OCI-LY7 (cell line): ENCODE results near the gene INPP5B. TPM values are rescaled to one million over a fixed set of nuclear protein-coding genes. Genes with fewer than 3 reads are reported as not detected.
"Not testable (repeated sequence)": the region's sequence is repeated elsewhere in the genome, so short reads cannot be mapped to it uniquely, and the experiment has no call there.

ENCODE experiments used
- BruUV-seq: library from RNA; stranded (reverse); fragments of 400-500 nt; replicated peaks from 2 replicates; lab custom pipeline; 2021; lab: Mats Ljungman, UMichigan
- CTCF ChIA-PET: fragments of 300-600 bp; sonication (Branson Sonifier 250); formaldehyde crosslinking; loops from one replicate; lab custom pipeline; 2022; ENCODE audit warnings: antibody characterized with exemption; ENCODE audit not compliant: unreplicated experiment; lab: Charles Lee
- POLR2A ChIA-PET: fragments of 300-600 bp; sonication (Branson Sonifier 250); formaldehyde crosslinking; loops from one replicate; lab custom pipeline; 2022; ENCODE audit warnings: antibody characterized with exemption; lab: Charles Lee
- DNase-seq: peaks from one replicate; pipeline ENCODE4 v3.0.0-alpha.2; 2015; ENCODE audit warnings: low spot score
- H2AFZ ChIP-seq: fragments of 200-600 bp; sonication (generic), shearing (Covaris generic); 2 replicates; pipeline ENCODE4 v1.6.1; 2014; ENCODE audit warnings: mild to moderate bottlenecking, antibody characterized with exemption, low read length, moderate library complexity
- H3K27ac ChIP-seq: fragments of 200-600 bp; sonication (generic); 2 replicates; pipeline ENCODE4 v1.5.1; 2014; ENCODE audit warnings: mixed run types, low read depth, mild to moderate bottlenecking, moderate library complexity, low read length, inconsistent platforms; ENCODE audit not compliant: poor library complexity, severe bottlenecking
- H3K36me3 ChIP-seq: fragments of 200-600 bp; sonication (generic); 2 replicates; pipeline ENCODE4 v1.6.1; 2014; ENCODE audit warnings: mild to moderate bottlenecking, antibody characterized with exemption, low read length, moderate library complexity, mixed read lengths; ENCODE audit not compliant: insufficient read depth
- H3K4me1 ChIP-seq: fragments of 200-600 bp; sonication (generic); 2 replicates; pipeline ENCODE4 v1.5.1; 2014; ENCODE audit warnings: mild to moderate bottlenecking, low read length; ENCODE audit not compliant: insufficient read depth, poor library complexity, severe bottlenecking
- H3K4me2 ChIP-seq: fragments of 200-600 bp; sonication (generic); 2 replicates; pipeline ENCODE4 v1.6.1; 2014; ENCODE audit warnings: mild to moderate bottlenecking, low read length
- H3K4me3 ChIP-seq: fragments of 200-600 bp; sonication (generic); 2 replicates; pipeline ENCODE4 v1.5.1; 2014; ENCODE audit warnings: mild to moderate bottlenecking, low read depth, low read length; ENCODE audit not compliant: poor library complexity, severe bottlenecking
- H3K79me2 ChIP-seq: fragments of 200-600 bp; sonication (generic); 2 replicates; pipeline ENCODE4 v1.6.1; 2016; ENCODE audit warnings: low read depth, mild to moderate bottlenecking, low read length, moderate library complexity, mixed read lengths; ENCODE audit not compliant: insufficient read depth
- H3K9me2 ChIP-seq: fragments of 200-600 bp; sonication (generic); 2 replicates; pipeline ENCODE4 v1.6.1; 2016; ENCODE audit warnings: mild to moderate bottlenecking, low read length, mixed read lengths; ENCODE audit not compliant: insufficient read depth
- H3K9me3 ChIP-seq: fragments of 200-600 bp; sonication (generic); 2 replicates; pipeline ENCODE4 v1.6.1; 2014; ENCODE audit warnings: mild to moderate bottlenecking, mixed run types, low read length, mixed read lengths
- H4K20me1 ChIP-seq: fragments of 200-600 bp; sonication (generic); 2 replicates; pipeline ENCODE4 v1.6.1; 2014; ENCODE audit warnings: mild to moderate bottlenecking, antibody characterized with exemption, low read length, moderate library complexity, mixed read lengths; ENCODE audit not compliant: insufficient read depth
- CTCF ChIP-seq: fragments of 200-600 bp; sonication (generic); conservative IDR thresholded peaks from 2 replicates; pipeline ENCODE4 v1.5.1; 2014; ENCODE audit warnings: mild to moderate bottlenecking, antibody characterized with exemption, low read length, moderate library complexity, mixed read lengths
- EZH2phosphoT487 ChIP-seq: fragments of 200-600 bp; sonication (generic); IDR thresholded peaks from 2 replicates; pipeline ENCODE4 v1.6.1; 2018; ENCODE audit warnings: low read depth, borderline replicate concordance, mild to moderate bottlenecking, mixed run types, antibody characterized with exemption, low read length, moderate library complexity, mixed read lengths
- intact Hi-C: fragments of 100-400 bp; cut with micrococcal nuclease; formaldehyde crosslinking; loops from one replicate; pipeline ENCODE4 v1.10.0; 2022; ENCODE audit not compliant: unreplicated experiment
- total RNA-seq, 2 experiments: library from RNA; depleted of rRNA in 1 of 2; stranded (reverse); fragments of >200 nt in 1 of 2; shearing (Covaris generic) in 1 of 2; gene quantifications; 2 replicates each; pipeline ENCODE4 v1.2.3, GENCODE V29; 2014 to 2022

Gene INPP5B
- total RNA-seq, 2 experiments from 2014 or later, result 49.7 to 63.0 TPM

GRCh38 chr1:37940299-37940947 lies 6.4 kb downstream of the INPP5B start:
- CTCF ChIA-PET, result interaction anchor here (0.5 to 0.9 kb wide), 2 partner anchors 9 to 105 kb away, joined by 3 to 4 read pairs; no protein-coding TSS in a partner anchor
- intact Hi-C loops, result no loop called here
- H3K79me2 ChIP-seq, result no peaks in the 10 kb centered on the region

GRCh38 chr1:37936760-37937159 lies 10.1 kb downstream of the INPP5B start:
- CTCF ChIA-PET, result interaction anchor here (0.5 kb wide), 1 partner anchor 149 kb away, joined by 3 read pairs; no protein-coding TSS in a partner anchor
- H3K79me2 ChIP-seq, H3K9me3 ChIP-seq, BruUV-seq, H3K27ac ChIP-seq, intact Hi-C loops, DNase-seq, H3K9me2 ChIP-seq, H2AFZ ChIP-seq, H3K36me3 ChIP-seq, H3K4me2 ChIP-seq, H3K4me3 ChIP-seq, H4K20me1 ChIP-seq: not testable (repeated sequence)
- POLR2A ChIA-PET, result interaction anchor here (1.2 kb wide), 2 partner anchors 10 to 43 kb away, joined by 3 to 6 read pairs; no protein-coding TSS in a partner anchor
- H3K4me1 ChIP-seq, result peaks cover 19% of the 10 kb centered on the region

More at GRCh38 chr1:37940299-37940947, 6.4 kb downstream of the INPP5B start:
- Histone ChIP-seq H3K36me3 (peaks cover 2% of the 10 kb centered on the region; the same call in 1 of the 2 replicates), H2AFZ (no peak overlapping the region), H3K9me2 (no peaks in the 10 kb centered on the region), H3K4me3 (no peak overlapping the region), H3K27ac (no peak overlapping the region), H3K4me2 (0 out of 2 replicates have a peak overlapping the region, but pooled peaks have one; percentile 2), H3K4me1 (peaks cover 12% of the 10 kb centered on the region), H3K9me3 (no peaks in the 10 kb centered on the region), H4K20me1 (no peaks in the 10 kb centered on the region)
- BruUV-seq, result no TSS peak
- DNase-seq, result no peak
- POLR2A ChIA-PET, result interaction anchor here (0.6 to 1.4 kb wide), 2 partner anchors 7 to 120 kb away, joined by 3 read pairs; no protein-coding TSS in a partner anchor
- TF ChIP-seq CTCF (no peak), EZH2phosphoT487 (no peak)

- H3K9me3 ChIP-seq, result no peaks in the 10 kb centered on the region
- TF ChIP-seq CTCF (no peak), EZH2phosphoT487 (no peak)
- POLR2A ChIA-PET, result interaction anchor here (0.6 to 0.9 kb wide), 4 partner anchors 14 to 232 kb away, joined by 3 to 4 read pairs (median 3); partner anchors contain the start of gene INPP5B
- peaks cover 19% of the 10 kb centered on the region for H3K36me3 ChIP-seq
- H3K9me2 ChIP-seq, result no peaks in the 10 kb centered on the region
- H4K20me1 ChIP-seq, result no peaks in the 10 kb centered on the region
- no peak overlapping the region for H3K27ac ChIP-seq
- H3K4me3 ChIP-seq, result no peak overlapping the region
- intact Hi-C loops, result no loop called here
- no peak overlapping the region for H2AFZ ChIP-seq
- H3K79me2 ChIP-seq, result peaks cover 38% of the 10 kb centered on the region
- no peak for DNase-seq
- H3K4me2 ChIP-seq, result peak overlapping the region; percentile 24; the same call in 1 of the 2 replicates
- no TSS peak for BruUV-seq
- CTCF ChIA-PET, result no interaction called here
- peaks cover 35% of the 10 kb centered on the region for H3K4me1 ChIP-seq
Measured at GRCh38 chr1:37932759-37933158, 14.1 kb downstream of the INPP5B start.
